D721Med (cell line): ENCODE data around the gene ABHD5.

Experiments used
- DNase-seq: peaks from one replicate; pipeline ENCODE4 v3.0.0; 2011; ENCODE audit warnings: low spot score; ENCODE audit not compliant: insufficient read length
- FAIRE-seq: peaks from 2 replicates; lab custom pipeline; 2011; peaks lifted over from hg19 to GRCh38; lab: Jason Lieb, UNC
- TF ChIP-seq, protein P1 (sequence below): IDR thresholded peaks from 2 replicates; pipeline ENCODE4 v1.5.1; 2012; ENCODE audit warnings: mild to moderate bottlenecking, control low read depth; ENCODE audit not compliant: insufficient read depth; ENCODE audit errors: missing control alignments

The ABHD5 gene

DNA sequence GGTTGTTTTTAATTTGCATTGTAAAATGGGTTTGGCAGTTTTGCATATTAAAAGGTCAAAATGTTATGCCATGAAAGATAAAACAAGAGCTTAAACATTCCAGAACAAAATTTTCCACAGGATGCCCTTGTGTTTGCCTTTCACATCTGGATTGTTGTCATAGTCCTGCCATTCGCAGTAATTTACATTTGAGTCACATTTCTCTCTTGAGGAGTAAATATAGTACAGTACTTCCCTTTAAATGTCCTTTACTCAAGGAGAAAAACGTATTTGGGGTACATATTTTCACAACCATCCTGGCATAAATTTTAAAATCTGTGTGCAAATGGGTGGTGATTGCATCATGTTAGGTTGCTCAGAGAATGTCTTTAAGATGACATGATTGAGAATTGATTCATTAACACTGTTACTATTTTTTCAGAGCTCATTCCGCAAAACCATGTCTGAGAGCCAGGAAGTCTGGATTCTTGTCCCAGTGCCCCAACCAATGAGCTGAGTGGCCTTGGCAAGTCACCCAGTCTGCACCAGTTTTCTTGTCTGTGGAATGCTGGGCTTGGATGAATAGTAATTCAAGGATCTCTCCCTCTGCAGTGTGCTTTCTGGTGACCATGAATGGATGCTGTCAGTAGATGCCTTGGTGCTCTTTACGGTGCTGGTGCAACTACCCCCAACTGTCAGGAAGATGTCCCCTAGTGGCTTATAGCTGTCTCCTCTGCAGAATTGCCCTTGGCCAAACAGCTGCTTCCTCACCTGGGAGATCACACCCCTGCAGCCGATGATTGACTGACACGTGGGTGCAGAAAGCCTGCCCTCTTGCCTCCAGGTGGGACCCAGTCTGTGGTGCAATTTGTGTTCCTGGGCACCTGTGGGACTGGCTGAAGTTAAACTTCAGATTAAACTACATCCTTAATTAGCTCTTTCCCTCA, 43.0 kb downstream of the ABHD5 start:
- DNase-seq (no peak), FAIRE-seq (no peak)
- TF ChIP-seq, protein P1, sequence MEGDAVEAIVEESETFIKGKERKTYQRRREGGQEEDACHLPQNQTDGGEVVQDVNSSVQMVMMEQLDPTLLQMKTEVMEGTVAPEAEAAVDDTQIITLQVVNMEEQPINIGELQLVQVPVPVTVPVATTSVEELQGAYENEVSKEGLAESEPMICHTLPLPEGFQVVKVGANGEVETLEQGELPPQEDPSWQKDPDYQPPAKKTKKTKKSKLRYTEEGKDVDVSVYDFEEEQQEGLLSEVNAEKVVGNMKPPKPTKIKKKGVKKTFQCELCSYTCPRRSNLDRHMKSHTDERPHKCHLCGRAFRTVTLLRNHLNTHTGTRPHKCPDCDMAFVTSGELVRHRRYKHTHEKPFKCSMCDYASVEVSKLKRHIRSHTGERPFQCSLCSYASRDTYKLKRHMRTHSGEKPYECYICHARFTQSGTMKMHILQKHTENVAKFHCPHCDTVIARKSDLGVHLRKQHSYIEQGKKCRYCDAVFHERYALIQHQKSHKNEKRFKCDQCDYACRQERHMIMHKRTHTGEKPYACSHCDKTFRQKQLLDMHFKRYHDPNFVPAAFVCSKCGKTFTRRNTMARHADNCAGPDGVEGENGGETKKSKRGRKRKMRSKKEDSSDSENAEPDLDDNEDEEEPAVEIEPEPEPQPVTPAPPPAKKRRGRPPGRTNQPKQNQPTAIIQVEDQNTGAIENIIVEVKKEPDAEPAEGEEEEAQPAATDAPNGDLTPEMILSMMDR, result no peak

DNA sequence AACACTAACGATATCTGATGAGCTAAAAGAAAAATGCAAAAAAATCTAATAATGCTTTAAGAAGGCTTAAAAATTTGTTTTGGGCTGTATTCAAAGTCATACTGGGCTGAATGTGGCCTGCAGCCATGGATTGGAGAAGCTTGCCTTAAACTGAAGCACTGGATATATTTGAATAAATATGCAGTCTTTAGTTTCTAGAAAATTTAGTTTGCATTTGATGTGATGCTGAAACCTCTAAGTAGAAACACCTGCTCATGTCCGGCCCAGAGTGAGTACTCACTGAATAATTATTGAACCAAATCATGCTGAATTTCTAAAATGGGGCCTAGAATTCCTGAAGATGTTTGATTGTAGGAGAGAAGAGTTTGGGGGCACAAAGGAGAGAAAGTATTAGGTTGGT, 43.9 kb downstream of the ABHD5 start:
- DNase-seq (no peak), FAIRE-seq (no peak)
- TF ChIP-seq, protein P1, result no peak

DNA sequence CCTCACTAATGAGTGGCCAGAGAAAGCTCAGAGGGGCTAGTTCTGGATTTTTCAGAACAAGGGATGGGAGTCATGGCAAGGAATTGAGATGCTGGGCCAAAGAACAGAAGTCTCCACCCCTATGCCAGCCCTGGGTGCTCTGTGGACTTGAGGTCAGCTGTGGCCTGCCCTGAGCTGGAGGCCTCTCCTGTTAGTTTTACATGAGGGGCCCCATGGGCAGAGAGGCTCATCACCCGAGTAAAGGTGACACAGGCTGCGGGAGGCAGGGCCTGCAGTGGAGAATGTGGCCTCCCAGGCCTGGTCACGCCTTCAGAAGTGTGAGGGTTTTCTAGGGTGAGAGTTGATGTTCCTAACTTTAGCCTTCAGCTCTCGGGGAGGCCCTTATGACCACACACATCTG, 44.9 kb downstream of the ABHD5 start:
- FAIRE-seq (no peak), DNase-seq (no peak)
- TF ChIP-seq, protein P1, result no peak

DNA sequence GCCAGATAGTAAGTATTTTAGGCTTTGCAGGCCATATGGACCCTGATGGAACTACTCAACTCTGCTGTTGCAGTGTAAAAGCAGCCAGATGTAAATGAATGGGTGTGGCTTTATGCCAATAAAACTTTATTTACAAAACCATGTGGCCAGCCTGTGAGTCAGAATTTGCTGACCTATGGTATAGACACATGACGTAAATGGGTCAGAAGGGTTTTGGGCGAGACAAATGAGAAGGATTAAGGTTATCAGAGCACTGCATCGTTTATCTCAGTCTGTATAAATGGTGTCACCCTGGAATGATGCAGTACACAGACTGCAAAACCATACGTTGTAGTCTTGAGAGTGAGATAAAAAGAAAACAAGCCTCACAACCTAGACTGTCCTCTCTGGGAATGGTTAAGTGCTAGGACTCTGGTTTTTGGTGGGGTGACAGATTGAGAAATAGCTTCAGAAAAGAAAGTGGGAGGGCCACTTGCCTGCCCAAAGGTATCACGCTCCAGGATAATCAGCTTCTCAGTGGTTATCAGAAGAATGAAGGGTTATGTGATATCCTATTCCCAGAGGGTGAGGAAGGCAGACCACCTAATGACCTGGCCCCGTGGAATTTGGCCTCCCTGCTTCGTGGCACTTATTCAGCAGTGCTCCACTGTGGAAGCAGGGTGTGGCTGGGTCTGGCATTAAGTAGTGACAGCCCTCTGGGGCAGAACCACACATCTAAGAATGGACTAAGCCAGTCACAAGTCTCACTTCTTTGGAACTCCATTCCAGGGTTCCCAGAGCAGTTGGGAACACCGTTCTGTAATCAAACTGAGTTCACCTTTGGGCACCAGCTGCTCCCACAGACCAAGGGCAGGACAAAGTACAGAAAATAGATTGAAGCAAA, 46.1 kb downstream of the ABHD5 start:
- FAIRE-seq, result no peak
- TF ChIP-seq, protein P1, result no peak
- no peak for DNase-seq

DNA sequence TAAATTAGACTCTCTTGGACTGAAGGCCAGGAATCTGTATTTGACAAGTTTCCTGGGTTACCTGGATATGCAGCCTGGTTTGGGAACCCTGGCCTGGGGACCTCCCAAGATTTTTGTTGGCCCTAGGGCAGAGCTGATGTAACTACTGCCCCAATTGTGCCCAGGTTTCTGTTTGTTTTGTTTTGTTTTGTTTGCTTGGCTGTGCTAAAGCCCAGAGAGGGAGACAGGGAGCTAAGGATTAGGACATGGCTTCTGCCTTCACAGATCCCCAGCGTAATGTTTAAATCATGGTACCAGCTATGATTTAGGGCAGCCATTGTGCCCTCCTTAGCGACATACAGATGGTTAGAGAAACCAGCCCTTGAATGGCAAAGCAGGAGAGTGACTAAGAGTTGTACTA, 47.6 kb downstream of the ABHD5 start:
- DNase-seq (no peak), FAIRE-seq (no peak)
- TF ChIP-seq, protein P1, result no peak

DNA sequence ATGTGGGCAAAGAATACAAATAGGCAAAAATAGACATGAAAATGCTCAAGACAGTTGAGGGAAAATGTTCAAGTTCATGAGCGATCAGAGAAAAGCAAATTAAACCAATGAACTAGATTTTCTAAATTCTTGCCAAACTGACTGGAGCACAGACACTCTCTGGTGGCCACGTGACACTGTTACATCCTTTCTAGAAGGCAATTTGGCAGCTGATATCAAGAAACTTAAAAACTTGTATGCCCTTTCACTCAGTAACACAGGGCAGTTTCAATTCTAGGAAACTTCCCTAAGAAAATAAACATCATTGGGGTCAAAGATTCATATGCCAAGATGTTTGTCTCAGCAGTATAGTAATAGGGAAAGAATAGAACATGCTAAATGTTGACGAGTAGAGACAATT, 52.2 kb downstream of the ABHD5 start:
- no peak for DNase-seq

More for the DNA sequence above, 52.2 kb downstream of the ABHD5 start:
- no peak for FAIRE-seq
- TF ChIP-seq, protein P1, result peak; percentile 16
